Measurements from ENCODE around the gene GUCY1A1. TPM values are rescaled to one million over a fixed set of nuclear protein-coding genes. Genes with fewer than 3 reads are reported as not detected.
"Not testable (repeated sequence)": the region's sequence is repeated elsewhere in the genome, so short reads cannot be mapped to it uniquely, and the experiment has no call there.

GUCY1A1 gene
- 2.5 TPM for total RNA-seq

- ATAC-seq = peak; percentile 67
Observed at GRCh38 chr4:155666344-155667221, at the start of gene GUCY1A1. TSS of gene GUCY1A1 (plus strand) at chr4:155666848. CDS start at chr4:155696868, 30,020 bp downstream.

- no peak for ATAC-seq
Observed at GRCh38 chr4:155617296-155617695, 49.4 kb upstream of the GUCY1A1 start.

GRCh38 chr4:155618183-155618838 is 48.3 kb upstream of the GUCY1A1 start:
- ATAC-seq = no peak

GRCh38 chr4:155620637-155621036 is 46.0 kb upstream of the GUCY1A1 start:
- ATAC-seq = no peak

- ATAC-seq = no peak
Observed at GRCh38 chr4:155624478-155624877, 42.2 kb upstream of the GUCY1A1 start.

- no peak for ATAC-seq
Observed at GRCh38 chr4:155626561-155626960, 40.1 kb upstream of the GUCY1A1 start.

GRCh38 chr4:155629183-155629825 is 37.3 kb upstream of the GUCY1A1 start:
- no peak for ATAC-seq

- no peak for ATAC-seq
Observed at GRCh38 chr4:155629956-155630355, 36.7 kb upstream of the GUCY1A1 start.

GRCh38 chr4:155632310-155632840 is 34.3 kb upstream of the GUCY1A1 start:
- ATAC-seq = no peak

GRCh38 chr4:155638195-155638965 is 28.3 kb upstream of the GUCY1A1 start:
- no peak for ATAC-seq

GRCh38 chr4:155639704-155640523 is 26.7 kb upstream of the GUCY1A1 start:
- ATAC-seq = no peak

GRCh38 chr4:155640751-155641150 is 25.9 kb upstream of the GUCY1A1 start:
- no peak for ATAC-seq

- no peak for ATAC-seq
Observed at GRCh38 chr4:155643087-155643486, 23.6 kb upstream of the GUCY1A1 start.

- ATAC-seq = no peak
Observed at GRCh38 chr4:155646001-155646400, 20.6 kb upstream of the GUCY1A1 start.

- ATAC-seq = not testable (repeated sequence)
Observed at GRCh38 chr4:155650785-155651184, 15.9 kb upstream of the GUCY1A1 start.

- ATAC-seq = no peak
Observed at GRCh38 chr4:155653052-155653451, 13.6 kb upstream of the GUCY1A1 start.

GRCh38 chr4:155656025-155656424 is 10.6 kb upstream of the GUCY1A1 start:
- ATAC-seq = no peak

GRCh38 chr4:155657169-155657568 is 9.5 kb upstream of the GUCY1A1 start:
- ATAC-seq = no peak

GRCh38 chr4:155657985-155658680 is 8.5 kb upstream of the GUCY1A1 start:
- ATAC-seq = no peak

- no peak for ATAC-seq
Observed at GRCh38 chr4:155658681-155659064, 8.0 kb upstream of the GUCY1A1 start.

GRCh38 chr4:155659176-155659575 is 7.5 kb upstream of the GUCY1A1 start:
- ATAC-seq = no peak
